NCI-H526 treated with DMSO at 0.1 percent for 48 hours (cell line): ENCODE data around the gene CELSR1.
A peak's percentile ranks its signal among the peaks of the same experiment; 100 is the strongest.

Experiments
- DNase-seq: peaks from one replicate; lab custom pipeline; 2025; lab: John Stamatoyannopoulos, UW

The CELSR1 gene

DNA sequence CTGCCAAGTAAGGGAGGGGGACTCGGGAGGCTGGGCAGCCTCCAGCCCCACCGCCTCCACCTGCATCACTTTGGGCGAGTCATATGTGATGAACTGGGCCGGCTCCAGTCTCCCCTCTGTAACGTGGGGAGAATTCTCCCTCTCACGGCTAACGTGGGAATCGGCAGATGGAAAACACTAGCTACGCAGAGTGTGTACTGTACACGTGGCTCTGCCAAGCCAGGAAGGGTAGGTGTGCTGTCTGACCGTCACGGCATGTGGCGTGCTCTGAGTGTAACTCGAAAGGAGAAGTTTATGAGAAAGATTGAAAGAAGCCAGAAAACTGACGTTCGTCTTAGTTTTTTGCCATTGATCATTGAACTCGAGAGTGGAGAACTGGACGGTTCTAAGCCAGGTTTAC is 188.2 kb downstream of the CELSR1 start:
- DNase-seq: no peak

- no peak for DNase-seq
Measured at GRCh38 chr22:46348099-46348695, 189.2 kb downstream of the CELSR1 start.

DNA sequence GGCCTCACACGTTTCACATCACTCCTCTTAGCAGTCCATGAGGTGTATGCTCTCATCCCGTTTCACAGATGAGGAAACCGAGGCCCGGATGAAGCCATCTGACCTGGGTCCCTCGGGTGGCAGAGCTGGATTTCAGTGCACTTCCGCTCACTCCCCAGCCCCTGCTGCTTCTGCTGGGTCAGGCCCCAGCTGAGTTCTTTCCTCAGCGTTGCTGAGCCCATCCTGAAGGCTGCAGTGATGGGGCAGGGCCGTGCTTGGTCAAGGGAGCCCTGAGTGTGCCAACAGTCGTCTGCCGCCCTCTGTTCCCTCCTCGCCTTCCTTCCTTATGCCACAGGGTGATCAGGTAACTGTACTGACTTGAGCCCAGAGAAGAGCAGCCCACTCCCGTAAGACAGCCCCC is 189.8 kb downstream of the CELSR1 start:
- DNase-seq: no peak

GRCh38 chr22:46346680-46347405 is 190.6 kb downstream of the CELSR1 start:
- no peak for DNase-seq

- no peak for DNase-seq
Measured at GRCh38 chr22:46340676-46341075, 196.7 kb downstream of the CELSR1 start.

GRCh38 chr22:46339956-46340355 is 197.5 kb downstream of the CELSR1 start:
- DNase-seq: no peak

- no peak for DNase-seq
Measured at GRCh38 chr22:46338636-46339035, 198.8 kb downstream of the CELSR1 start.

DNA sequence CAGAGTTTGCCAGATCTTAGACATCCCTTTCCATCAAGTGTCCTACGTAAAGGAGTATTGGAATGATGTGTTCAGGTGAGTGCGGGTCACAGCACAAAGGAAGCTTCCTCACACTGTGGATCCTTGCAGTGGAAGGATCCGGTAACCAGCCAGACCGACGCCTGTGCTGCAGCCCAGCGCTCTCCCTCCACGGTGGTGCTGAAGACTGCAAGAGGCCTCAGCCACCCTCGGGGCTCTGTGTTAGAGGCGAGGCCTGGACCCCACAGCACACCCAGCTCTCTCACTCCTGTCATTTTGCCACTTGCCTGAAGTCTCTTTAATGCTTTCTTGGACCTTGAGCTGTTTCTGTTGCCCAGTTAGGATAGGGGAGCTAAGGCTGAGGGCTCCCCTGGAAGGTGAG is 199.6 kb downstream of the CELSR1 start:
- no peak for DNase-seq

GRCh38 chr22:46336119-46337078 is 201.0 kb downstream of the CELSR1 start:
- DNase-seq: no peak

DNA sequence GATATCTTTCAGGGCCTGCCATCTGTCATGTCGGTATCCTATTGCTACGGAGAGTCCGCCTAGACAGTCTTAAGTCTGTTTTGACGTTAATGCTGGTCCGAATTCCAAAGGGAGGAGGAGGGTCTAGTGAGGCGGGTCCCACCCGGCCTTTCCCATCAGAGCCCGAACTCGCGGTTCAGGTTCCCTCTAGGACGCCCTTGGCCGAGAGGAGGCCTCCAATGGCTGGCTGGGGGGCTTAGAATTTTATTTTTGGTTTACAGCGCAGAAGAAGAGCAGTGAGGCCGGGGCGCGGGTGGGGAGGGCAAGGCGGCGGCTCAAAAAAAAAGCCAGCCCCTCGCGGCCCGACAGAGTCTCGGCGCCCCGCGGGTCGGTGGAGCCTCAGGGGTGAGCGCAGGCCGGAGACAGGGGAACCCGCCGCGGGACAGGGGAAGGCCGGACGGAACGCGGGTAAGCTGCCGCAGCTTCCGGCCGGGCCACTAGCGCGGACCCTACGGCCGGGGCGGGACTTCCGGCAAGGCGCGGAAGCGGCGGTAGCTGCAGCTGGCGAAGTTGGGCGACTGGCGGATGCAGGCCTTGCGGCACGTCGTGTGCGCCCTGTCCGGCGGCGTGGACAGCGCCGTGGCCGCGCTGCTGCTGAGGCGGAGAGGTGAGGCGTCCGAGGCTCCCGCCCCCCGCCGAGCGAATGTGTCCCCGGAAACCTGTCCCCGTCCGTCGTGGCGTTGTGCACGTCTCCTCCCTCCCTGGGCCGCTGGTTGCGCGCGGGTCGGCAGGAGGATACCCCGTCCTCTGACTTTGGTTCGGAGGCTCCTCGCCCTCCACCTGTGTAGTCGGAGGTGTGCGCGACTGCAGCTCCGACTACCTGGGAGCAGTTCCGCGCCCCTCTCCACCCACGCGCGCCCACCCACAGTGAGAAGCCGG is 202.0 kb downstream of the CELSR1 start, which contains the start of gene TRMU:
Gene TRMU (plus strand): TSS at position 514 of the 918 bp plus-strand sequence. CDS start 51 bp downstream, at position 565.
- DNase-seq: peak; percentile 39

GRCh38 chr22:46331496-46331895 is 205.9 kb downstream of the CELSR1 start:
- DNase-seq: no peak

GRCh38 chr22:46330426-46330825 is 207.0 kb downstream of the CELSR1 start:
- DNase-seq: no peak

GRCh38 chr22:46329616-46330015 is 207.8 kb downstream of the CELSR1 start:
- DNase-seq: no peak

DNA sequence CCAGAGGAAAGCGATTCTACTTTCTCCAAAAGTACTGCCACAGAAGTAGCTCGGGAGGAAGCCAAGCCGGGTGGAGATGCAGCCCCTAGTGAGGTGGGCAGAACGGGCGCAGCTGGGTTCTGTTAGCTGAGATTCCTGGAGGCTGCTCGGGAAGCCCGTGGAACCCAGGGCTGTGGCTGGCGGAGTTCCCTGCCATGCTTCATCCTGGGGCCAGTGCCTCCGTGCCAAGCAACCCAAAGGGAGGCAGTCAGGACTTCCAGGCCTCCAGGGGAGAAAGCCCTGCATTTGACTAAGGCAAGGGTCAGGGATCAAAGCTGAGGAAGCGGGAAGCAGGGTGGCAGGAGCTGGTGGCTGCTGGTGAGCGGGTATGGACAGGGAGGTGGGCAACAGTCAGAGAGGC is 208.6 kb downstream of the CELSR1 start:
- DNase-seq: no peak

GRCh38 chr22:46327691-46328465 is 209.5 kb downstream of the CELSR1 start:
- DNase-seq: no peak

DNA sequence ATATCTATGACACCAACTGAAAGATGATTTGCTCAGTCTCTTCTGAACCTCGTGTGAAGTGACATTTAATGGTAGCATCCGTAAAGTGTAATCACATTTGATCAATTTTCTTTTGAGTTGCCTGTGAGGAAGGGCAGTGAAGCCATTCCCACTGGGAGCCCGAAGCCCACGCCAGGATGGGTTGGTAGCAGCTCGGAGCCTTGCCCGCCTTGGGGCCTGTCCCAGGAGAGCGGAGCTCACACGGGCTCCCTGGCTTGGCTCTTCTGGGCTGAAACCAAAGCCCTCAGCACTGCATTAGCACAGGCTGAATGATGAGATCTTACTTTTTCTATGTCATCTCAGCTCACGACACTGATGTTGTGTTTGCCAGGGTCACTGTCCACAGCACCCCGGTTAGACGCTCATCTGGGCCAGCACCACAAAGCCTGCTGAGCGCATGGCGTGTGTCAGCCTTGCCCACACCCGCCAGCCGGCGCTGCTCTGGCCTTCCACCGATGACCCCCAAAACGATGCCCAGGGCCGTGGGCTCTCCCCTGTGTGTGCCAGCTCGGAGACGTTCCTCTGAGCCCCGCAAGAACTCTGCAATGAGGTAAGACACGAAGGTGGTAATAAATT is 211.2 kb downstream of the CELSR1 start:
- DNase-seq: no peak

DNA sequence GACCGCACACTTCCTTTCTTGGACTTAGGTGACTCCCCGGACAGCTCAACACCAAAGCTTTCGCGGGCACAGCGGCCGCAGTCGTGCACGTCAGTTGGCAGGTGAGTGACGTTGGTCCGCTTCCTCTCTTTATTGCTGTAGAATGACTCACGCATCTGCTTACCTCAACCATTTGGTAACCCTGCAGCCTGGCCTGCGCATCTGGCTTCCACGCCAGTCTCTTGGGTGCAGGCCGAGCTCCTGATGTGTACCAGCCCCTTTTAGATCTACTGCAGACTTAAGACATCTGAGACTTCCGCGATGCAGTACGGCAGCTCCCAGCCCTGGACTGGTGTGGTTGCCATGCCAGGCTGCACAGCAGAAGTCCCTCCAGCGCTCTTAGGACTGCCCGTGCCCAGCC is 214.3 kb downstream of the CELSR1 start:
- DNase-seq: no peak

- DNase-seq: no peak
Measured at GRCh38 chr22:46322711-46323110, 214.7 kb downstream of the CELSR1 start.

- no peak for DNase-seq
Measured at GRCh38 chr22:46320716-46321386, 216.6 kb downstream of the CELSR1 start.
